ENCODE data around the gene TSPAN33.
"Not testable (repeated sequence)": the region's sequence is repeated elsewhere in the genome, so short reads cannot be mapped to it uniquely, and the experiment has no call there.

The TSPAN33 gene

GRCh38 chr7:129170441-129171021 lies 26.0 kb downstream of the TSPAN33 start:
- no peak for DNase-seq

- not testable (repeated sequence) for DNase-seq
These were observed 29.4 kb downstream of the TSPAN33 start for GRCh38 chr7:129173861-129174260.

- no peak for DNase-seq
These were observed 32.6 kb downstream of the TSPAN33 start for GRCh38 chr7:129176916-129177710.

- no peak for DNase-seq
These were observed 40.6 kb downstream of the TSPAN33 start for GRCh38 chr7:129184981-129185670.

GRCh38 chr7:129186749-129187260 lies 42.3 kb downstream of the TSPAN33 start:
- no peak for DNase-seq

- DNase-seq: no peak
These were observed 43.3 kb downstream of the TSPAN33 start for GRCh38 chr7:129187681-129188371.

- DNase-seq: peak; percentile 94
These were observed 43.9 kb downstream of the TSPAN33 start, which contains the start of gene SMO for GRCh38 chr7:129188372-129188891. TSS of gene SMO (plus strand) at chr7:129188633. CDS start at chr7:129189152, 519 bp downstream.

- peak; percentile 55 for DNase-seq
These were observed 44.6 kb downstream of the TSPAN33 start for GRCh38 chr7:129188892-129189660.

GRCh38 chr7:129189661-129190310 lies 45.3 kb downstream of the TSPAN33 start:
- DNase-seq: no peak

GRCh38 chr7:129191272-129191671 lies 46.8 kb downstream of the TSPAN33 start:
- no peak for DNase-seq

GRCh38 chr7:129193892-129194291 lies 49.4 kb downstream of the TSPAN33 start:
- DNase-seq: no peak

- no peak for DNase-seq
These were observed 53.3 kb downstream of the TSPAN33 start for GRCh38 chr7:129197771-129198170.

GRCh38 chr7:129199406-129199805 lies 54.9 kb downstream of the TSPAN33 start:
- no peak for DNase-seq

GRCh38 chr7:129202058-129202777 lies 57.7 kb downstream of the TSPAN33 start:
- DNase-seq: no peak

- DNase-seq: no peak
These were observed 58.7 kb downstream of the TSPAN33 start for GRCh38 chr7:129203050-129203741.

GRCh38 chr7:129205126-129205818 lies 60.8 kb downstream of the TSPAN33 start:
- DNase-seq: no peak

GRCh38 chr7:129205987-129206785 lies 61.7 kb downstream of the TSPAN33 start:
- no peak for DNase-seq

- no peak for DNase-seq
These were observed 64.2 kb downstream of the TSPAN33 start for GRCh38 chr7:129208667-129209066.

All from left hindlimb (tissue), 1 donor.